DND-41 (cell line): ENCODE data around the gene KIF22.
"Not testable (repeated sequence)": the region's sequence is repeated elsewhere in the genome, so short reads cannot be mapped to it uniquely, and the experiment has no call there.

Experiments used
- ATAC-seq: fragments of 200-7000 bp; cut with Tn5 transposase; 3 replicates; pipeline ENCODE4 v1.9.1; 2021; ENCODE audit warnings: low read depth; ENCODE audit not compliant: insufficient read depth
- DNase-seq: peaks from one replicate; pipeline ENCODE4 v3.0.0-alpha.2; 2020
- H2AFZ ChIP-seq: 2 replicates; pipeline ENCODE4 v1.6.0; 2012; ENCODE audit warnings: low read depth, low read length
- H3K27ac ChIP-seq: 2 replicates; pipeline ENCODE4 v1.5.1; 2012; ENCODE audit warnings: low read length, inconsistent platforms
- H3K27me3 ChIP-seq: fragments of 200-600 bp; sonication (generic); 2 replicates; pipeline ENCODE4 v1.6.0; 2012; ENCODE audit warnings: low read length, mild to moderate bottlenecking, inconsistent platforms; ENCODE audit not compliant: insufficient read depth, poor library complexity
- H3K36me3 ChIP-seq: 2 replicates; pipeline ENCODE4 v1.5.1; 2012; ENCODE audit warnings: low read length, inconsistent platforms; ENCODE audit not compliant: insufficient read depth
- H3K4me1 ChIP-seq: 2 replicates; pipeline ENCODE4 v1.5.1; 2012; ENCODE audit warnings: mild to moderate bottlenecking, low read length; ENCODE audit not compliant: insufficient read depth
- H3K4me2 ChIP-seq: 2 replicates; pipeline ENCODE4 v1.6.0; 2012; ENCODE audit warnings: mild to moderate bottlenecking, moderate library complexity, low read length, inconsistent platforms; ENCODE audit not compliant: insufficient read depth
- H3K4me3 ChIP-seq, 2 experiments: fragments of 200-600 bp in 1 of 2; shearing (Covaris generic) in 1 of 2; 2 replicates each; pipeline ENCODE4 v1.5.1; 2012 to 2016; ENCODE audit warnings: inconsistent platforms in 2 of 2, low read length in 2 of 2, mild to moderate bottlenecking in 2 of 2, low read depth in 1 of 2, moderate library complexity in 1 of 2
- H3K79me2 ChIP-seq: 2 replicates; pipeline ENCODE4 v1.6.0; 2012; ENCODE audit warnings: low read length, inconsistent platforms; ENCODE audit not compliant: insufficient read depth
- H3K9ac ChIP-seq: 2 replicates; pipeline ENCODE4 v1.6.0; 2012; ENCODE audit warnings: low read depth, mild to moderate bottlenecking, inconsistent platforms, low read length, moderate library complexity
- H3K9me3 ChIP-seq: 2 replicates; pipeline ENCODE4 v1.5.1; 2012; ENCODE audit warnings: low read length, moderate library complexity, mild to moderate bottlenecking, inconsistent platforms; ENCODE audit not compliant: insufficient read depth, severe bottlenecking
- H4K20me1 ChIP-seq: 2 replicates; pipeline ENCODE4 v1.6.0; 2012; ENCODE audit warnings: low read length; ENCODE audit not compliant: insufficient read depth
- CTCF ChIP-seq: IDR thresholded peaks from 2 replicates; pipeline ENCODE4 v1.5.1; 2012; ENCODE audit warnings: borderline replicate concordance, low read length, moderate library complexity, mild to moderate bottlenecking; ENCODE audit not compliant: poor library complexity, severe bottlenecking; ENCODE audit errors: extremely low read depth
- EZH2 ChIP-seq: IDR thresholded peaks from 3 replicates; pipeline ENCODE4 v1.6.1; 2012; ENCODE audit warnings: borderline replicate concordance, low read depth, mild to moderate bottlenecking, moderate library complexity, low read length, inconsistent platforms; ENCODE audit not compliant: severe bottlenecking

KIF22 gene

GRCh38 chr16:29745853-29746345 lies 44.7 kb upstream of the KIF22 start, which contains the start of gene C16orf54:
Gene C16orf54, minus strand, starts transcription at chr16:29745990. Its CDS starts 1,039 bp downstream, at chr16:29744951.
- Histone ChIP-seq H4K20me1 (no peaks in the 10 kb centered on the region), H3K27ac (peak within 1 kb of the TSS; percentile 85), H3K79me2 (peaks cover 14% of the 10 kb centered on the region), H3K36me3 (peaks cover 5% of the 10 kb centered on the region), H3K9me3 (no peaks in the 10 kb centered on the region), H3K4me3 (peak within 1 kb of the TSS; percentile 59 to 74), H3K9ac (peak within 1 kb of the TSS; percentile 82), H3K4me1 (peaks cover 27% of the 10 kb centered on the region), H2AFZ (peak within 1 kb of the TSS; percentile 97), H3K27me3 (no peaks in the 10 kb centered on the region), H3K4me2 (peak within 1 kb of the TSS; percentile 94)
- TF ChIP-seq EZH2 (no peak), CTCF (no peak)
- peak; percentile 90 for ATAC-seq
- DNase-seq = peak; percentile 94

- ATAC-seq, H3K4me3 ChIP-seq: not testable (repeated sequence)
- H3K4me2 ChIP-seq = peak overlapping the region; percentile 94; the same call in 1 of the 2 replicates
These were observed 44.0 kb upstream of the KIF22 start for GRCh38 chr16:29746518-29746917.

GRCh38 chr16:29747947-29748759 lies 42.4 kb upstream of the KIF22 start:
- H3K27ac ChIP-seq = no peak overlapping the region
- TF ChIP-seq EZH2 (no peak), CTCF (no peak)
- no peak for DNase-seq
- no peak overlapping the region for H3K4me2 ChIP-seq
- no peaks in the 10 kb centered on the region for H4K20me1 ChIP-seq
- no peak overlapping the region for H3K4me3 ChIP-seq
- no peaks in the 10 kb centered on the region for H3K27me3 ChIP-seq
- peaks cover 27% of the 10 kb centered on the region for H3K4me1 ChIP-seq
- H3K9me3 ChIP-seq = no peaks in the 10 kb centered on the region
- ATAC-seq = no peak
- H3K79me2 ChIP-seq = peaks cover 14% of the 10 kb centered on the region
- H3K9ac ChIP-seq = no peak overlapping the region
- peaks cover 5% of the 10 kb centered on the region for H3K36me3 ChIP-seq
- no peak overlapping the region for H2AFZ ChIP-seq

More at GRCh38 chr16:29746518-29746917, 44.0 kb upstream of the KIF22 start:
- H3K27me3 ChIP-seq, H3K36me3 ChIP-seq, DNase-seq, H3K9me3 ChIP-seq, H2AFZ ChIP-seq, H3K9ac ChIP-seq, H4K20me1 ChIP-seq: not testable (repeated sequence)
- Histone ChIP-seq H3K4me1 (peaks cover 27% of the 10 kb centered on the region), H3K79me2 (peaks cover 14% of the 10 kb centered on the region), H3K27ac (peak overlapping the region; percentile 85; the same call in 1 of the 2 replicates)

GRCh38 chr16:29748760-29749149 lies 41.8 kb upstream of the KIF22 start:
- H2AFZ ChIP-seq, H3K9me3 ChIP-seq, H4K20me1 ChIP-seq, H3K9ac ChIP-seq, ATAC-seq, H3K4me2 ChIP-seq, H3K4me3 ChIP-seq, H3K36me3 ChIP-seq, H3K27me3 ChIP-seq, H3K27ac ChIP-seq: not testable (repeated sequence)
- DNase-seq = peak; percentile 49
- peaks cover 14% of the 10 kb centered on the region for H3K79me2 ChIP-seq
- H3K4me1 ChIP-seq = peaks cover 27% of the 10 kb centered on the region
